RCC 7860 (cell line): ENCODE data around the gene MFF.
A peak's percentile ranks its signal among the peaks of the same experiment; 100 is the strongest.
"Not testable (repeated sequence)": the region's sequence is repeated elsewhere in the genome, so short reads cannot be mapped to it uniquely, and the experiment has no call there.

Experiments used
- DNase-seq: peaks from one replicate; pipeline ENCODE4 v3.0.0-alpha.2; 2015; ENCODE audit warnings: low spot score
- FAIRE-seq: peaks from 2 replicates; lab custom pipeline; 2012; peaks lifted over from hg19 to GRCh38; lab: Jason Lieb, UNC

The MFF gene

GRCh38 chr2:227376656-227377396 lies 51.8 kb downstream of the MFF start:
- FAIRE-seq, result no peak
- DNase-seq, result no peak

- DNase-seq (no peak), FAIRE-seq (no peak)
These were observed 52.7 kb downstream of the MFF start for GRCh38 chr2:227377467-227378351.

GRCh38 chr2:227378371-227378782 lies 53.3 kb downstream of the MFF start:
- DNase-seq (no peak), FAIRE-seq (no peak)

- no peak for DNase-seq
- no peak for FAIRE-seq
These were observed 54.0 kb downstream of the MFF start, which contains the start of gene TM4SF20 for GRCh38 chr2:227379095-227379494. TSS of gene TM4SF20 (minus strand) at chr2:227379306. CDS start at chr2:227379268, 38 bp downstream.

GRCh38 chr2:227382241-227382835 lies 57.3 kb downstream of the MFF start:
- DNase-seq, FAIRE-seq: not testable (repeated sequence)

GRCh38 chr2:227383686-227384085 lies 58.6 kb downstream of the MFF start:
- DNase-seq (no peak), FAIRE-seq (no peak)

- FAIRE-seq (no peak), DNase-seq (no peak)
These were observed 61.6 kb downstream of the MFF start for GRCh38 chr2:227386630-227387029.

GRCh38 chr2:227387583-227387982 lies 62.5 kb downstream of the MFF start, which contains the start of gene SCYGR1:
TSS of gene SCYGR1 (minus strand) at chr2:227387949. CDS start at chr2:227387949, 0 bp downstream.
- DNase-seq, FAIRE-seq: not testable (repeated sequence)

GRCh38 chr2:227388537-227389011 lies 63.5 kb downstream of the MFF start:
- no peak for DNase-seq
- no peak for FAIRE-seq

- FAIRE-seq (peak; percentile 81), DNase-seq (no peak)
These were observed 64.2 kb downstream of the MFF start for GRCh38 chr2:227389231-227389630.

GRCh38 chr2:227389661-227390060 lies 64.6 kb downstream of the MFF start:
- no peak for DNase-seq
- peak; percentile 21 for FAIRE-seq

GRCh38 chr2:227390468-227391256 lies 65.6 kb downstream of the MFF start:
- FAIRE-seq (no peak), DNase-seq (no peak)

GRCh38 chr2:227394401-227394800 lies 69.3 kb downstream of the MFF start:
- no peak for FAIRE-seq
- DNase-seq, result no peak

- DNase-seq (no peak), FAIRE-seq (no peak)
These were observed 70.5 kb downstream of the MFF start for GRCh38 chr2:227395556-227395955.

GRCh38 chr2:227397562-227397961 lies 72.5 kb downstream of the MFF start:
- no peak for FAIRE-seq
- no peak for DNase-seq

- no peak for FAIRE-seq
These were observed 73.9 kb downstream of the MFF start for GRCh38 chr2:227398684-227399670.

GRCh38 chr2:227401550-227401949 lies 76.5 kb downstream of the MFF start:
- DNase-seq (no peak), FAIRE-seq (no peak)

More at GRCh38 chr2:227398684-227399670, 73.9 kb downstream of the MFF start:
- no peak for DNase-seq

- DNase-seq, result no peak
- FAIRE-seq, result no peak
These were observed 77.3 kb downstream of the MFF start for GRCh38 chr2:227402321-227402720.

GRCh38 chr2:227402959-227403358 lies 77.9 kb downstream of the MFF start:
- FAIRE-seq (no peak), DNase-seq (peak; percentile 17)
